Measurements from ENCODE around the gene OXSR1. TPM values are rescaled to one million over a fixed set of nuclear protein-coding genes. Genes with fewer than 3 reads are reported as not detected.
A peak's percentile ranks its signal among the peaks of the same experiment; 100 is the strongest.
"Not testable (repeated sequence)": the region's sequence is repeated elsewhere in the genome, so short reads cannot be mapped to it uniquely, and the experiment has no call there.

The OXSR1 gene
- total RNA-seq, 1 experiment from 2014 or later, result 28.9 TPM

DNA sequence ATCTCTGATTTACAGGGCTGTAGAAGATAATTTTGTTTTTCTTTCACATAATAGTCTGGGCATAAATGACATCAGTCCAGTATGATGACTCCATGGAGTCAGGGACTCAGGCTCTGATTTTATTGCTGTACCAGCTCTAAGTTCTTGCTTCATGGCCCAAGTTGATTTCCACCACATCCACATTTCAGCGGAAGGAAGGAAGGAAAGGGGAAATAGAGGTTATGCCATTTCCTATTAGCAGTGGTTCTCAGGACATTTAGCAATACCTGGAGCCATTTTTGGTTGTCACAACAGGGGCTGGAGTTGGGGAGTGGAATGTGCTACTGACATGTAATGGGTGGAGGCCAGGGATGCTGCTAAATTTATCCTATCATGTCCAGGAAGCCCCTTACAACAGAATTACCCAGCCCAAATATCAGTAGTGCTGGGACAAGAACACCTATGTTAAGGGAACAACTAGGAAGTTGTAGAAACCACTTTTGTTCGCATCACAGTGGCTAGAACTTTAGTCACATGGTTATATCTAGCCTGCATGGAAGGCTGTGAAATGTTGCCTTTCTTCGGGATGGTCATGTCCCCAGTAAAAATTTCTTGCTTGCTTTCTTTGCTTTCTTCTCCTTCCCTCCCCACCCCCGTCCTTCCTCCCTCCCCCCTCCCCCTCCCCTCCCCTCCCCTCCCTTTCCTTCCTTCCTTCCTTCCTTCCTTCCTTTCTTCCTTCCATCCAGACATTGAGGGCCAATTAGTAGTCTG lies 42.1 kb downstream of the OXSR1 start:
- no peak for DNase-seq (ENCODE audit: low spot score)
- in situ Hi-C loops (cut with HindIII; ENCODE audit: low sequenced_read_pairs), result no loop called here

DNA sequence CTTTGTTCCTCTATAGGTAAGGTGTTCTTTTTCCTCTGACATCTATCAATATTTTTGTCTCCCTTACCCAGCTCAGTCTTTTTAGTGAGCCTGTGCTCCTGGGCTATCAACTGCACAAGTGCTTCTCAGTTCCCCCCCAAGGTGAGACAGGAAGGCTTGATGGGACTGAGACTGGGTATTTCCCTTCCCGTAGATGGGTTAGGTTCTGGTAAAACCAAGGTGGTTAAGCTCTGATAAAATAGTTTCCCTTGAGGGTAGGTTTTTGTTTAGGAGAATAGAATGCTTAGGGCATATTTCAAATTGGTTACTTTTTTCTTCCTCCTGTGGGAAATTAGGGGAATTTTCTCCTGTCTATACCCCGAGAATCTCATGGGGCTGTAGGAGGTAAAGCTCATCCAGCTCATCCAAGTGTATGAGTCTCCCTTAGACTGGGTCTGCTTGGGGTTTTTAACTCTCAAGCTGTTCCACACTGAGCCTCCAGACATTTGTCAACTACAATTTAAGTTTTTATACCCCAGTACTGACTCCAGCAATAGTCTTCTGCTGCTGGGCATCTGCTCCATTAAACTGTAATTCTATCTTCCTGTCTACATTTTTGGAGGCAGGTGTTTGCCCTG lies 44.9 kb downstream of the OXSR1 start:
- in situ Hi-C loops (cut with HindIII; ENCODE audit: low sequenced_read_pairs), result no loop called here
- DNase-seq (ENCODE audit: low spot score), result no peak

DNA sequence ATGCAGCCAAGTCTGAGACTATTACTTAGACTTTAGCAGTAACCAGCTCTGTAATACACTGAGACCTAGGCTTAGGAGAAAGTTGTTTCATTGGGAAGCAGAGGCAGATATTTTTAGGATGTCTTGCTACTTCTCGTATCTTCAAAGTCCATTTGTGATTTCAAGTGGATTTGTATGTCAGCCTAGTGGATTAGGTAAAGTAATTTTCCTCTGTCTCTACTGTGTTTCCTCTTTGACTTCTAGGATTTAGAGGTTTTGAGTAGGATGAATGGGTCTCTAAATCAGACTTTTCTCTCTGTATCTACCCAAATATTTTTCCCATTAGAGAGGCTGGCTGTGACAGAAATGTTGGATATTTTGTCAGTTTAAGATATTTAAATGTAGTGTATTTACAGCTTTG lies 46.8 kb downstream of the OXSR1 start:
- no peak for DNase-seq (ENCODE audit: low spot score)

DNA sequence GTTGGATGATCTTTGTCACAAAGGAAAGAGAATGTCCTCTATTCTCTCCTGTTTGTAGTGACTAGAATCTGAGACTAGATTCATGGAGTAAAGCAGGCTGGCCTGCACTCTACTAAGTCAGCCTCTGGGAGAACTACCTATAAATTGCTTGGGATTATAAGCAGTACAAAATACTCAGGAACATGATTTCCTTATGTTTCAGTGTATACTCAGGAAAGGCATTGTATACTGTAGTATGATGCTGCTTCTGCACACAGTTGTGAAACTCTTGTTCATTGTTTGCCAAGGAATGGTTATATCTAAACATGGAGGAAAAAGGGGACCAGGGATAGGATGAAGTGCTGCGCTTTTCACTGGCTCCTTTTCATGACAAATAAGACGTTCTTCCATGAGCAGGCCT lies 49.2 kb downstream of the OXSR1 start:
- DNase-seq (ENCODE audit: low spot score), result no peak
- in situ Hi-C loops (cut with HindIII; ENCODE audit: low sequenced_read_pairs), result no loop called here

More for the DNA sequence above, 46.8 kb downstream of the OXSR1 start:
- in situ Hi-C loops (cut with HindIII; ENCODE audit: low sequenced_read_pairs), result no loop called here

DNA sequence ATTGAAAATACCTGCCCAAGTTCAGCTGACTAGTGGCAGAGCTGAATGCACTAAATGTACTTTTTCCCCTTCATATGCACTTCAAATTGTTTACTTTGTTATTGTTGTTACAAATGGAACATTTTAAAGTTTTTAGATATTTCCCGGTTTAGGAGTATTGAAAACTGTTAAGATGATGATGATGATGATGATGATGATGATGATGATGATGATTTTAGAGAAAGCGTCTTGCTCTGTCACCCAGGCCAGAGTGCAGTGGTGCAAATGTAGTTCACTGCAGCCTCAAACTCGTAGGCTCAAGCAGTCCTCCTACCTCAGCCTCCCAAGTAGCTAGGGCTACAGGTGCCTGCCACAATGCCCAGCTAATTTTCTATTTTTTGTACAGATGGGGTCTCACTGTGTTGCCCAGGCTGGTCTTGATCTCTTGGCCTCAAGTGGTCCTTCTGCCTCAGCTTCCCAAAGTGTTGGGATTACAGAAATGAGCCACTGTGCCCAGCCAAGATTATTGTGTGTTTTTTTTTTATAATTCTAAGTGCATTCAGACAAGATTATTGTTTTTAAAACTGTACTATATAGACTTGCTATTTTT lies 54.4 kb downstream of the OXSR1 start:
- in situ Hi-C loops (cut with HindIII; ENCODE audit: low sequenced_read_pairs), result no loop called here
- no peak for DNase-seq (ENCODE audit: low spot score)

DNA sequence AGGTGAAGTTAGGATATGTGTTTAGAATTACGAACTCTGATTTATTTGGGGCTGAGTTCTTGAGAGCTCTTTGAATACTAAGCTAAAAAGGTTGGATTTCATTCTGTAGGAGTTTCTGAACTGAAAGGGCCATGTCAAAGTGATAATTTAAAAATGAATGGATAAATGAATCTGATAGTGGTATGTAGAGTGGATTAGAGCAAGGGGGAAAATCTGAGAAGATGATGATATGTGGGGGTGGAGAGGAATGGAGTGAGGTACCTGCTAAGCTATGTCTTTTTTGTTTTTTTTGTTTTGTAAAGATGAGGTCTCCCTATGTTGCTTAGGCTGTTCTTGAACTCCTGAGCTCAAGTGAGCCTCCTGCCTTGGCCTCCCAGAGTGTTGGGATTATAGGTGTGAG lies 55.7 kb downstream of the OXSR1 start:
- in situ Hi-C loops (cut with HindIII; ENCODE audit: low sequenced_read_pairs), result no loop called here
- no peak for DNase-seq (ENCODE audit: low spot score)

DNA sequence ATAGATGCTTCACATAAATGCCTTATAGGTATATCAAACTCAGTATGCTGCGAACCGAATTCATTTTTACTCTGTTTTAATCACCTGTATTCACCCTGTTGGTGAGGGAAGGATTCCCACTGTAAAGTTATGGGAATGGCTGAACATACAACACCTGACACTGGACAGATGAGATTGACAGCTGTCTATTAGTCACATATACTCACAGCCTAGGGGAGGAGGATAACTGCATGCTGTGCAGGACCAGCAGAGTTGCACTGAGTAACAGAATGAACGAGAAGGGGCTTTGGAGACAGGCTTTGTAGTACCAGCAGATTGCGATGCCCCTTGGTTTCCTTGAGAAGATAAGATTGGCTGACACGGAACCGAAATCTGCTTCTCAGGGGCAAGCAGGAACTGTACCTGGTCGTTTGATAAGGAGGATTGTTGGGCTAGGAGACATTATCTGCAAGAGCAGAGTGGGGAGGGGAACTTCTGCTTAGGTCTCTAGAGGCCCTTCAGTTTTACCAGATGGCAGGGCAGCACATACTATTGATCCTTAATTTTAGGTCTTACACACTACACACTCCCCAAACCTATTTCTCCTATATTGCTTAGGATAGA lies 56.8 kb downstream of the OXSR1 start:
- in situ Hi-C loops (cut with HindIII; ENCODE audit: low sequenced_read_pairs), result no loop called here
- no peak for DNase-seq (ENCODE audit: low spot score)

DNA sequence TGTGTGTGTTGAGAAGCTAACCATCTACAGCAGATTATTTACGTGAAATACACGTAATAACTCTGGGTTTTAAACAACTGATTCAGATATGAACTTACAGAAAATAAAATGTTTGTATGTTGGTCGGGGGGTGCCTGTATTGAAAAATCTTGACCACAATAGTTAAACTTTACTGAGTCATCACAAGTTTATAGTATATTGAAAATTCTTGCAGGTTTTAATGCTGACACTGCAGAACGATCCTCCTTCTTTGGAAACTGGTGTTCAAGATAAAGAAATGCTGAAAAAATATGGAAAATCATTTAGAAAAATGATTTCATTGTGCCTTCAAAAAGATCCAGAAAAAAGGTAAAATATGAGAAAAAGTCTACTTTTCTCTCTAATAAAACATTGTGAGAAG lies 59.0 kb downstream of the OXSR1 start:
- DNase-seq (ENCODE audit: low spot score), result no peak
- in situ Hi-C loops (cut with HindIII; ENCODE audit: low sequenced_read_pairs), result no loop called here

DNA sequence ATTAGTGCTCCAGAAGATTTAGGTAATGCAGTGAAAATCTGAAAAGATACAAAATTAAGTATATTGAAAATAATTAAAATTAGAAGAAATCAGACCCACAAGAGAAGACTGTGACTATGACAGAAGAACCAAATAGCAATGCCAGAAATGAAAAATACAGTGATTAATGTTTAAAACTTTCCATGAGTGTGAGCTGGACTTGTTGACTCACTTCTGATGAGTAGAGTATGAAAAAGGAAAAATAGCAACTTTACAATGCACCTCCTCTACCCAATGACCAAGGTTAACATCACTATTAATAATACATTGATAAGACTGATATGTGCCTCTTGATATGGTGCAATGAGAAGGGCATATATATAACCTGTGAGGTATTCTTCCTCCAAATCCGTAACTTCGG lies 60.9 kb downstream of the OXSR1 start:
- in situ Hi-C loops (cut with HindIII; ENCODE audit: low sequenced_read_pairs), result no loop called here
- no peak for DNase-seq (ENCODE audit: low spot score)

DNA sequence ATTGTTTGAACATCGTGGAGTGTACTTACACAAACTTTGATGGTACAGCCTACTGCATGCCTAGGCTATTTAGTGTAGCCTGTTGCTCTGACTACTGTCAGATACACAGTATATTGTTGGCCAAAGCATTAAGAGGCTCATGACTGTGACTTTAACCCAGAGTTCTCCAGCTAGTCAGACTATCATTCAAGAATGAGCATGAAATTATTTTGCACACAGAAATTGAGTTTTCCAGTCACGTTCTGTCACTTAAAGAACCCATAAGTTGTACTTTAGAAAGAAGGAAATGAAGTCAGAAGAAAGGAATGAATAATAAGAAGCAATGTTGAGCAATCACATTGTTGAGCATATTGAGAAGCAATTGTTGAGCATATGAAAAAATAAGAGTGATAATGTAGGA lies 62.7 kb downstream of the OXSR1 start:
- no peak for DNase-seq (ENCODE audit: low spot score)
- in situ Hi-C loops (cut with HindIII; ENCODE audit: low sequenced_read_pairs), result no loop called here

DNA sequence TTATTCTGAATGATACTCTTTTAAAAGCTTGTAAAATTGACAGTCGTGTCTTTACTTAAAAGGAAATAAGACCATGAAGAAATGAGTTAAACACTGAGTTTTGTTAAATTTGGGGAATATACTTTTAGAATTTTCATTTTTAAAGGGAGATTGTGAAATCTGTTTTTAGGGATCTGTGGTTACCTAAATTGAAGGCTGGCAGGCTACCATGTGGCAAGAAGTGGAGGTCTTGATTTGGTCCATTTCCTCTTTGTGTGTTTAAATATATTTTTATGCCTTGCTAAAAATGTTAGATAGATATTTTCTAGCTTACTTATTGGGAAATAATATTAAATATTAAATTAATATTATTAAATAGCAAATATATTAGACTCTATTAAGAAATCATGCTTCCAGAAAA lies 63.7 kb downstream of the OXSR1 start:
- in situ Hi-C loops (cut with HindIII; ENCODE audit: low sequenced_read_pairs), result no loop called here

DNA sequence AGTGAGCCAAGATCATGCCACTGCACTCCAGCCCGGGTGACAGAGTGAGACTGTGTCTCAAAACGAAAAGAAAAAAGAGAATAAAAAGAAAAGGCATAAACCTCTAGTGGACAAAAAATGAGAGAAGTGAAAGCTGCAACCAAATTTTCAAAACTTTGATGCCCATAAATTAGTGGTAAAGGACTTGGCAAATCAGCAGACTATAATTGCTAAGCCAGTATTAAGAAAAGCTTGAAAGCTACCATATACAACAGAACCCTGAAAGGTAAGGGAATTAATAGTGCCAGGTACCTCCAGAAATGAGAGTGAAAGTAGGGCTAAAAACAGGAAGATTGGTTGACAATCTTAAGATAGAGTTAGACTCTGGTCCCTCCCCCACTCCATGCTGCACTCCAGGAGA lies 67.4 kb downstream of the OXSR1 start:
- no peak for DNase-seq (ENCODE audit: low spot score)
- in situ Hi-C loops (cut with HindIII; ENCODE audit: low sequenced_read_pairs), result no loop called here

More for the DNA sequence above, 63.7 kb downstream of the OXSR1 start:
- DNase-seq (ENCODE audit: low spot score), result no peak

DNA sequence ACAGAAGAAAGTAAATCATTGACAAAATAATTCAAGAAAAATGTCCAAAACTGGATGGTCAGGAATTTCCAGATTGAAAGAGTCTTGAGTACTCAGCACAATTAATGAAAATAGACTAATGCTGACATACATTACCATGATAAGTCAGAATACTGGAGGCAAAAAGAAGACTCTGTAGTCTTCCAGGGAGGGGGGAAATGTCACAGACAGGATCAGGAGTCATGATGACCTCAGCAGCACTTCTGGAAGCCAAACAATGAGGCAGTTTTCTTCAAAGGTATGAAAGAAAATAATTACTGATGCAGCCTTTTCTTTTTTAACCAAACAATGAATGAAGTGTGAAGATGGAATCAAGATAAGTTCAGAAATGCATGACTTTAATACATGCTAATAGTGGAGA lies 70.1 kb downstream of the OXSR1 start:
- DNase-seq (ENCODE audit: low spot score), result no peak

DNA sequence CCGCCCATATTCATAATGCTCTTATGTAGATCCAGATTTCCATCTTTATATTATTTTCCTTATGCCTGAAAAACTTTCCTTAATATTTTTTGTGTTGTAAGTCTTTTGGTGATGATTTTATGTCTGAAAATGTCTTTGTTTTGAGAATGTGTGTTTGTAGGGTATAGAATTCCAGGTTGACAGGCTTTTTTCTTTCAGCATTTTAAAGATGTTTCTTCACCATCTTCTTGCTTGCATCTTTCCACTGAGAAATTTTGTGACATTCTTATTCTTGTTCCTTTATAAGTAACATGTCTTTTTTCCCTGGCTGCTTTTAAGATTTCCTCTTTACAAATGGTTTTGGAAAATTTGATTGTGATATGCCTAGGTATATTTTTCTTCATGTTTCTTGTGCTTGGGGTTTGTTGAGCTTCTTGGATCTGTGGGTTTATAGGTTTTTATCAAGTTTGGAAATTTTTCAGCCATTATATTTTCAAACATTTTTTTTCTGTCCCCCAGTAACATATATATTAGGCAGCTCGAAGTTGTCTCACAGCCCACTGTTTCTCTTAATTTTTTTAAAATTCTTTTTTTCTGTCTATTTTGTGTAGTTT lies 73.2 kb downstream of the OXSR1 start:
- DNase-seq (ENCODE audit: low spot score), result no peak
- in situ Hi-C loops (cut with HindIII; ENCODE audit: low sequenced_read_pairs), result no loop called here

More for the DNA sequence above, 70.1 kb downstream of the OXSR1 start:
- in situ Hi-C loops (cut with HindIII; ENCODE audit: low sequenced_read_pairs), result no loop called here

DNA sequence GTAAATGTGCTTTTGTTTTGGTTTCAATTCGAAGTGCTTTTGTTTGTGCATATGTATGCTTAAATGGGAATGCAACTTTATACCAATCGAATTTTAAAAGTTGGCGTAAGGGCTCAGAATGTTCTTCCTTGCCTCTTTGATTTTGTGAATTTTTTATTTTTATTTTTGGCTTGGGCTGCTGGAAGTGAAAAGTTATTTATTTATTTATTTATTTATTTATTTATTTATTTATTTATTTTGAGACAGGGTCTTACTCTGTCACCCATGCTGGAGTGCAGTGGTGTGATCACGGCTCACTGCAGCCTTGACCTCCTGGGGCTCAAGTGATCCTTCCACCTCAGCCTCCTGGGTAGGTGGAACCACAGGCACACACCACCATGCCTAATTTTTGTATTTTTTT lies 77.5 kb downstream of the OXSR1 start:
- in situ Hi-C loops (cut with HindIII; ENCODE audit: low sequenced_read_pairs); DNase-seq (ENCODE audit: low spot score): not testable (repeated sequence)

DNA sequence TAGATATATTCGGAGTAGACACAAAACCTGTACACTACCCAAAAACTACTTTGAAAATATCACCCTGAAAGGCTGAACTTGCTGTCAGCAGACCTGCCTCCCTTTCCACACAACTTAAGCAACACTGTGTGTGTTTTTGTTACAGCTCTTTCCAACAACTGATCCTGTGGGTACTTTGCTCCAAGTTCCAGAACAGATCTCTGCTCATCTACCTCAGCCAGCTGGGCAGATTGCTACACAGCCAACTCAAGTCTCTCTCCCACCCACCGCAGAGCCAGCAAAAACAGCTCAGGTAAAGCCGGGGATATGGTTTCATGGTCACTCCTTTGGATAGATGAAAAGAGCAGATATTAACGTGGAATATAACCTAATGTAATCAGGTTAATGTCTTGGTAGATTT lies 80.6 kb downstream of the OXSR1 start:
- peak; percentile 80 for DNase-seq (ENCODE audit: low spot score)
- in situ Hi-C loops (cut with HindIII; ENCODE audit: low sequenced_read_pairs), result no loop called here

DNA sequence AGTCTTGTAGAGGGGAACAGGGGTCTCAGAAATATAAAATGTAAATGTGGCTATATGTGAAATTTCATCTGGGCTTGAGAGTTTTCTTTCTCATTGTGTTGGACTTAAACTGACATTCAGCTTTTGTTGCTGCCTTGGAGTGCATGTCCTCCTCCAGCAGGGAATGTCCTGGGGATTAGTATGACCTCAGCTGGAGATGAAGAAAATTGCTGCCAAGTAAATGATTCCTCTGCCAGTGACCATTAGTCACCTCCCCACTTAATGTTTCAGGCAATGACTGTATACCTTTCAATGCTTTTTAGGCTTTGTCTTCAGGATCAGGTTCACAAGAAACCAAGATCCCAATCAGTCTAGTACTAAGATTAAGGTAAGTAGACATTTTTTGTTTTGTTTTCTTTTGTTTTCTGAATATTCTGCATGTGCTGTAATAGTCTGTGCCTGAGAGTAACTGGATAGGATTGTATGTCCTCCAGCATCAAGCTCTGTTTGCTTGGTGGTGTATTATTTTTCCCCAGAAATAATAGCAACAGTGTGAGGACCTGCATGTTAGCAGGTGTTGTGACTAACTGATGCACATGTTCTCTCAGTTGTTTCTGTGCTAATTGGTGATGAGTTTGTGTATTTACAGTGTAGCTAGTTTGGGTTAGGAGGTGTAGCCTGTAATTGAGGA lies 82.2 kb downstream of the OXSR1 start:
- peak; percentile 89 for DNase-seq (ENCODE audit: low spot score)
- in situ Hi-C loops (cut with HindIII; ENCODE audit: low sequenced_read_pairs), result no loop called here

DNA sequence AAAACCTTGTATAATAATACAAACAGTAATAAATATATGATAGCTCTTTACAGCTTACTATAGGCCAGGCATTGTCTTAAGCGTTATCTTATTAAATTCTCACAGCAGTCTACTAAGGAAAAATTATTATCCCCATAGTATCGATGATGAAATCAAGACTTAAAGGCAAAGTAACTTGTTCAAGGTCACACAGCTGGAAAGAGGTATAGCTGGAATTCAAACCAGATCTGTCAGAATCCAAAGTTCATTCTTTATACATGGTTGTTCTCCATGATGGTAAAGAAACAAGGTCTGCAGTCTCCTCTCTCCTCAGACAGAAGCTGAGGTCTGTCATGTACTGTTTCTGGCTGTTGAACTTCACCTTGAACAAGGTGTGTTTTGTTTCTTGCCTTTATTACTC lies 84.9 kb downstream of the OXSR1 start:
- in situ Hi-C loops (cut with HindIII; ENCODE audit: low sequenced_read_pairs), result no loop called here
- DNase-seq (ENCODE audit: low spot score), result no peak

DNA sequence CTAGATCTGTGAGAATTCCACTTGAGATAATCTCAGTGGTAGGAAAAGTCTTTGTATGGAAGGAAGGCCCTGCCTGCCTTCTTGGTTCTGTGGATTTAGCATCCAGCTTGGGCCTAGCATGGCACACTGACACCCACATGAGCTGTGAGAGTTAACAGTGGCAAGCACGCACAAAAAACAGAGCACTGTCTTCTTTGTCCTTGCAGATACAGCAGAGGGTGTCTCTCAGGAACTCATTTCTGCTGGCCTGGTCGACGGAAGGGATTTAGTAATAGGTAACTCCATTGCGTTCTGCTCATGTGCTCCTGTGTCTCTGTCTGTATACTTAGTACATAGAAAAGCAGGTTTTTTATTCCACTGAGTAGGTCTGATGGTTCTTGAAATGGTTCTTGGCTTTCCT lies 85.9 kb downstream of the OXSR1 start:
- in situ Hi-C loops (cut with HindIII; ENCODE audit: low sequenced_read_pairs), result no loop called here
- no peak for DNase-seq (ENCODE audit: low spot score)
